ENCODE data around the gene STPG1.
A peak's percentile ranks its signal among the peaks of the same experiment; 100 is the strongest.

Gene STPG1

GRCh38 chr1:24351918-24352627, 61.5 kb downstream of the STPG1 start (continued):
- peak; percentile 84 for TF ChIP-seq ZNF692 (tag by site-specific recombination; IDR thresholded peaks at IDR 0.05)
- TF ChIP-seq ZNF114 (tag by site-specific recombination; IDR thresholded peaks at IDR 0.05), result no peak
- 0 out of 2 replicates have a peak, but pooled peaks have one; percentile 12 for TF ChIP-seq SP7 (tag by site-specific recombination; IDR thresholded peaks at IDR 0.05)
- no peak for TF ChIP-seq ZNF354C (tag by site-specific recombination; IDR thresholded peaks at IDR 0.05; ENCODE audit: borderline replicate concordance, low read depth)
- TF ChIP-seq ZNF18 (tag by site-specific recombination; IDR thresholded peaks at IDR 0.05), result peak; percentile 97
- no peak for TF ChIP-seq ZNF623 (tag by site-specific recombination; IDR thresholded peaks at IDR 0.05)
- TF ChIP-seq REPIN1 (tag by site-specific recombination; IDR thresholded peaks at IDR 0.05; ENCODE audit: low read depth), result no peak
- TF ChIP-seq ZNF221 (tag by site-specific recombination; IDR thresholded peaks at IDR 0.05; ENCODE audit: borderline replicate concordance), result no peak
- 0 out of 2 replicates have a peak, but pooled peaks have one; percentile 19 for TF ChIP-seq ZFHX2 (tag by site-specific recombination; conservative IDR thresholded peaks at IDR 0.05)
- TF ChIP-seq ZNF600 (tag by site-specific recombination; IDR thresholded peaks at IDR 0.05), result peak; percentile 68
- 0 out of 2 replicates have a peak, but pooled peaks have one; percentile 39 for TF ChIP-seq KLF10 (tag by site-specific recombination; IDR thresholded peaks at IDR 0.05)
- TF ChIP-seq ZNF184 (tag by site-specific recombination; IDR thresholded peaks at IDR 0.05), result peak; percentile 90
- TF ChIP-seq ZSCAN30 (tag by site-specific recombination; IDR thresholded peaks at IDR 0.05), result 0 out of 2 replicates have a peak, but pooled peaks have one; percentile 24
- 0 out of 2 replicates have a peak, but pooled peaks have one; percentile 22 for TF ChIP-seq ZNF561 (tag by site-specific recombination; IDR thresholded peaks at IDR 0.05; ENCODE audit: borderline replicate concordance)
- peak; percentile 50; the same call in 1 of the 2 replicates for TF ChIP-seq ZNF629 (tag by site-specific recombination; IDR thresholded peaks at IDR 0.05)
- TF ChIP-seq ZNF157 (tag by site-specific recombination; IDR thresholded peaks at IDR 0.05), result no peak
- TF ChIP-seq, protein P1, sequence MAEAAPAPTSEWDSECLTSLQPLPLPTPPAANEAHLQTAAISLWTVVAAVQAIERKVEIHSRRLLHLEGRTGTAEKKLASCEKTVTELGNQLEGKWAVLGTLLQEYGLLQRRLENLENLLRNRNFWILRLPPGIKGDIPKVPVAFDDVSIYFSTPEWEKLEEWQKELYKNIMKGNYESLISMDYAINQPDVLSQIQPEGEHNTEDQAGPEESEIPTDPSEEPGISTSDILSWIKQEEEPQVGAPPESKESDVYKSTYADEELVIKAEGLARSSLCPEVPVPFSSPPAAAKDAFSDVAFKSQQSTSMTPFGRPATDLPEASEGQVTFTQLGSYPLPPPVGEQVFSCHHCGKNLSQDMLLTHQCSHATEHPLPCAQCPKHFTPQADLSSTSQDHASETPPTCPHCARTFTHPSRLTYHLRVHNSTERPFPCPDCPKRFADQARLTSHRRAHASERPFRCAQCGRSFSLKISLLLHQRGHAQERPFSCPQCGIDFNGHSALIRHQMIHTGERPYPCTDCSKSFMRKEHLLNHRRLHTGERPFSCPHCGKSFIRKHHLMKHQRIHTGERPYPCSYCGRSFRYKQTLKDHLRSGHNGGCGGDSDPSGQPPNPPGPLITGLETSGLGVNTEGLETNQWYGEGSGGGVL (tag by site-specific recombination; IDR thresholded peaks at IDR 0.05), result peak; percentile 39; the same call in 1 of the 2 replicates
- TF ChIP-seq WT1 (tag by site-specific recombination; IDR thresholded peaks at IDR 0.05), result peak; percentile 71
- TF ChIP-seq, protein P2, sequence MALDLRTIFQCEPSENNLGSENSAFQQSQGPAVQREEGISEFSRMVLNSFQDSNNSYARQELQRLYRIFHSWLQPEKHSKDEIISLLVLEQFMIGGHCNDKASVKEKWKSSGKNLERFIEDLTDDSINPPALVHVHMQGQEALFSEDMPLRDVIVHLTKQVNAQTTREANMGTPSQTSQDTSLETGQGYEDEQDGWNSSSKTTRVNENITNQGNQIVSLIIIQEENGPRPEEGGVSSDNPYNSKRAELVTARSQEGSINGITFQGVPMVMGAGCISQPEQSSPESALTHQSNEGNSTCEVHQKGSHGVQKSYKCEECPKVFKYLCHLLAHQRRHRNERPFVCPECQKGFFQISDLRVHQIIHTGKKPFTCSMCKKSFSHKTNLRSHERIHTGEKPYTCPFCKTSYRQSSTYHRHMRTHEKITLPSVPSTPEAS (tag by site-specific recombination; IDR thresholded peaks at IDR 0.05), result no peak
- no peak for TF ChIP-seq MEIS1 (CRISPR knock-in tag; IDR thresholded peaks at IDR 0.05; ENCODE audit: borderline replicate concordance)
- no peak for TF ChIP-seq ZNF792 (tag by site-specific recombination; IDR thresholded peaks at IDR 0.05)
- TF ChIP-seq, protein P3, sequence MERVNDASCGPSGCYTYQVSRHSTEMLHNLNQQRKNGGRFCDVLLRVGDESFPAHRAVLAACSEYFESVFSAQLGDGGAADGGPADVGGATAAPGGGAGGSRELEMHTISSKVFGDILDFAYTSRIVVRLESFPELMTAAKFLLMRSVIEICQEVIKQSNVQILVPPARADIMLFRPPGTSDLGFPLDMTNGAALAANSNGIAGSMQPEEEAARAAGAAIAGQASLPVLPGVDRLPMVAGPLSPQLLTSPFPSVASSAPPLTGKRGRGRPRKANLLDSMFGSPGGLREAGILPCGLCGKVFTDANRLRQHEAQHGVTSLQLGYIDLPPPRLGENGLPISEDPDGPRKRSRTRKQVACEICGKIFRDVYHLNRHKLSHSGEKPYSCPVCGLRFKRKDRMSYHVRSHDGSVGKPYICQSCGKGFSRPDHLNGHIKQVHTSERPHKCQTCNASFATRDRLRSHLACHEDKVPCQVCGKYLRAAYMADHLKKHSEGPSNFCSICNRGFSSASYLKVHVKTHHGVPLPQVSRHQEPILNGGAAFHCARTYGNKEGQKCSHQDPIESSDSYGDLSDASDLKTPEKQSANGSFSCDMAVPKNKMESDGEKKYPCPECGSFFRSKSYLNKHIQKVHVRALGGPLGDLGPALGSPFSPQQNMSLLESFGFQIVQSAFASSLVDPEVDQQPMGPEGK (tag by site-specific recombination; IDR thresholded peaks at IDR 0.05), result peak; percentile 57
- TF ChIP-seq EGR2 (tag by site-specific recombination; IDR thresholded peaks at IDR 0.05; ENCODE audit: low read depth), result 0 out of 2 replicates have a peak, but pooled peaks have one; percentile 4
- no peak for TF ChIP-seq ZNF202 (tag by site-specific recombination; IDR thresholded peaks at IDR 0.05; ENCODE audit: borderline replicate concordance)
- peak; percentile 59 for TF ChIP-seq ZNF335 (tag by site-specific recombination; conservative IDR thresholded peaks at IDR 0.05)
- no peak for TF ChIP-seq ZNF664 (tag by site-specific recombination; IDR thresholded peaks at IDR 0.05)
- 0 out of 2 replicates have a peak, but pooled peaks have one; percentile 25 for TF ChIP-seq ZNF24 (tag by site-specific recombination; IDR thresholded peaks at IDR 0.05)
- TF ChIP-seq ZNF350 (tag by site-specific recombination; IDR thresholded peaks at IDR 0.05), result 0 out of 2 replicates have a peak, but pooled peaks have one; percentile 13
- no peak for TF ChIP-seq TCF7L2 (IDR thresholded peaks at IDR 0.05; ENCODE audit: borderline replicate concordance, low read depth, low read length)

All from HEK293 (cell line).